ENCODE results near the gene INPP4B. TPM values are rescaled to one million over a fixed set of nuclear protein-coding genes. Genes with fewer than 3 reads are reported as not detected.

Gene INPP4B
- total RNA-seq, 1 experiment from 2014 or later: 53.7 TPM

DNA sequence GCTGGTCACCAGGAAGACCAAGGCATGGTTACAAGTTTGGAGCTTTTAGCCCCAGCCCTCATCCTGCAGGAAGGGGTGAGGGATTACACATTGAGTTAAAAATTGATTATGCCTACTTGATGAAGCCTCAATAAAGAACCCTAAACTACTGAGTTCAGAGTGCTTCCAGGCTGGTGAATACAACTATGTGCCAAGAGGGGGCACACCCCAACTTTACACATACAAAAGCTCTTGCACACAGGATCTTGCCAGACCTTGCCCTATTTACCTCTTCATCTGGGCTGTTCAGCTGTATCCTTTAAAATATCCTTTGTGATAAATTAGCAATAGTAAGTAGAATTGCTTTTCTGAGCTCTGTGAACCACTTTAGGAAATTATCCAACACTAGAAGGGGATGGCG lies 489.3 kb downstream of the INPP4B start:
- no peaks in the 10 kb centered on the region for H3K36me3 ChIP-seq (ENCODE audit: low read depth)
- intact Hi-C loops (cut with micrococcal nuclease; ENCODE audit: unreplicated experiment): loop anchor here (10.0 kb wide), 2 partner anchors 48 to 232 kb away; no protein-coding TSS in a partner anchor
- H3K27me3 ChIP-seq (ENCODE audit: insufficient read depth, low read depth): no peaks in the 10 kb centered on the region
- 0 out of 2 replicates have a peak, but pooled peaks cover 3% of the 10 kb centered on the region for H3F3A ChIP-seq (ENCODE audit: insufficient read depth, low read depth)
- H3K4me3 ChIP-seq: no peak overlapping the region
- H3K9me2 ChIP-seq (ENCODE audit: insufficient read depth): no peaks in the 10 kb centered on the region
- DNase-seq: no peak
- no peaks in the 10 kb centered on the region for H3K9me3 ChIP-seq (ENCODE audit: insufficient read depth, low read depth)
- no peak overlapping the region for H2AFZ ChIP-seq
- H3K4me2 ChIP-seq: no peak overlapping the region
- H3K27ac ChIP-seq: no peak overlapping the region
- CTCF ChIA-PET: no interaction called here
- H3K4me1 ChIP-seq (replicated peaks; ENCODE audit: insufficient read depth): peaks cover 10% of the 10 kb centered on the region
- BruUV-seq (replicated peaks): no TSS peak
- peaks cover 3% of the 10 kb centered on the region; the same call in 1 of the 2 replicates for H3K79me2 ChIP-seq (ENCODE audit: low read depth)
- no peaks in the 10 kb centered on the region for H4K20me1 ChIP-seq (ENCODE audit: insufficient read depth)
- POLR2A ChIA-PET (ENCODE audit: unreplicated experiment): interaction anchor here (0.5 to 0.7 kb wide), 2 partner anchors 49 to 193 kb away, joined by 3 to 7 read pairs; no protein-coding TSS in a partner anchor
- TF ChIP-seq, protein P1, sequence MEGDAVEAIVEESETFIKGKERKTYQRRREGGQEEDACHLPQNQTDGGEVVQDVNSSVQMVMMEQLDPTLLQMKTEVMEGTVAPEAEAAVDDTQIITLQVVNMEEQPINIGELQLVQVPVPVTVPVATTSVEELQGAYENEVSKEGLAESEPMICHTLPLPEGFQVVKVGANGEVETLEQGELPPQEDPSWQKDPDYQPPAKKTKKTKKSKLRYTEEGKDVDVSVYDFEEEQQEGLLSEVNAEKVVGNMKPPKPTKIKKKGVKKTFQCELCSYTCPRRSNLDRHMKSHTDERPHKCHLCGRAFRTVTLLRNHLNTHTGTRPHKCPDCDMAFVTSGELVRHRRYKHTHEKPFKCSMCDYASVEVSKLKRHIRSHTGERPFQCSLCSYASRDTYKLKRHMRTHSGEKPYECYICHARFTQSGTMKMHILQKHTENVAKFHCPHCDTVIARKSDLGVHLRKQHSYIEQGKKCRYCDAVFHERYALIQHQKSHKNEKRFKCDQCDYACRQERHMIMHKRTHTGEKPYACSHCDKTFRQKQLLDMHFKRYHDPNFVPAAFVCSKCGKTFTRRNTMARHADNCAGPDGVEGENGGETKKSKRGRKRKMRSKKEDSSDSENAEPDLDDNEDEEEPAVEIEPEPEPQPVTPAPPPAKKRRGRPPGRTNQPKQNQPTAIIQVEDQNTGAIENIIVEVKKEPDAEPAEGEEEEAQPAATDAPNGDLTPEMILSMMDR (conservative IDR thresholded peaks at IDR 0.05): no peak
- no peak for TF ChIP-seq EZH2 (IDR thresholded peaks at IDR 0.05; ENCODE audit: low read depth)

DNA sequence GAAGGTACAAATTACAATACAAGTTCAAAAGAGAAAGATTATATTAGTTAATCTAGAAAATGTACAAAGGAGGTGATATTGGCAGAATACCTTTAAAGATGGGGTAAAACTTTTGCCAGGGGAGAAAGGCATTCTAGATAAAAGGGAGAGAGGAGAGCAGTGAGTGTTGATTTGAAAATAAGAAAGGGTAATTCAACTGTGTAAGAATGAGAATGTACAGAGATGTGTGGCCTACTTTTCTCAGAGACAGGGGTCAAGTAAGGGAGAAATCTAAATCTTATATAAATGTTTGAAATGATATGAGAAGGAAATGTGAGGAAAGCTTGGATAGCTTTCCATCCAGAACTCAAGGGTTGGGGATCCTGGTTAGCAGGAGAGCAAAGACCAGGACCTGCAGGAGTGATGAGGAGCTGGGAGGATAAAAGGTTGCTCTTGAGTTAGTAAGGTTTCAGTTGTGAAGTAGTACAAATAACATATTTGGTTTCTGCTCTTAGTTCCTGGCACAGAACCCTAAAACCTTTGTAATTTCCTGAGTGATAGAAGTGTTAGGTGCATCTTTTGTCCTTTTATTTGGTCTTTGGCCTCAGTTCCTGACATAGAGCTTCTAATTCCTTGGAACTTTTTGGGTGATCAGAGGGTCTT lies 489.9 kb downstream of the INPP4B start:
- peaks cover 9% of the 10 kb centered on the region; the same call in 1 of the 2 replicates for H3K79me2 ChIP-seq (ENCODE audit: low read depth)
- intact Hi-C loops (cut with micrococcal nuclease; ENCODE audit: unreplicated experiment): loop anchor here (10.0 kb wide), 2 partner anchors 49 to 231 kb away; no protein-coding TSS in a partner anchor
- H3K9me3 ChIP-seq (ENCODE audit: insufficient read depth, low read depth): no peaks in the 10 kb centered on the region
- CTCF ChIA-PET: interaction anchor here (0.5 kb wide), 1 partner anchor 69 kb away, joined by 4 read pairs; no protein-coding TSS in a partner anchor
- H3K9me2 ChIP-seq (ENCODE audit: insufficient read depth): no peaks in the 10 kb centered on the region
- H3K27me3 ChIP-seq (ENCODE audit: insufficient read depth, low read depth): no peaks in the 10 kb centered on the region
- no peak overlapping the region for H2AFZ ChIP-seq
- DNase-seq: no peak
- H3K36me3 ChIP-seq (ENCODE audit: low read depth): no peaks in the 10 kb centered on the region
- H3K27ac ChIP-seq: no peak overlapping the region
- peaks cover 12% of the 10 kb centered on the region for H3K4me1 ChIP-seq (replicated peaks; ENCODE audit: insufficient read depth)
- no peak overlapping the region for H3K4me2 ChIP-seq
- POLR2A ChIA-PET (ENCODE audit: unreplicated experiment): interaction anchor here (0.5 kb wide), 1 partner anchor 50 kb away, joined by 7 read pairs; no protein-coding TSS in a partner anchor
- H3K4me3 ChIP-seq: no peak overlapping the region
- TF ChIP-seq, protein P1 (conservative IDR thresholded peaks at IDR 0.05): no peak
- TF ChIP-seq EZH2 (IDR thresholded peaks at IDR 0.05; ENCODE audit: low read depth): no peak
- 0 out of 2 replicates have a peak, but pooled peaks cover 3% of the 10 kb centered on the region for H3F3A ChIP-seq (ENCODE audit: insufficient read depth, low read depth)
- BruUV-seq (replicated peaks): no TSS peak
- no peaks in the 10 kb centered on the region for H4K20me1 ChIP-seq (ENCODE audit: insufficient read depth)

DNA sequence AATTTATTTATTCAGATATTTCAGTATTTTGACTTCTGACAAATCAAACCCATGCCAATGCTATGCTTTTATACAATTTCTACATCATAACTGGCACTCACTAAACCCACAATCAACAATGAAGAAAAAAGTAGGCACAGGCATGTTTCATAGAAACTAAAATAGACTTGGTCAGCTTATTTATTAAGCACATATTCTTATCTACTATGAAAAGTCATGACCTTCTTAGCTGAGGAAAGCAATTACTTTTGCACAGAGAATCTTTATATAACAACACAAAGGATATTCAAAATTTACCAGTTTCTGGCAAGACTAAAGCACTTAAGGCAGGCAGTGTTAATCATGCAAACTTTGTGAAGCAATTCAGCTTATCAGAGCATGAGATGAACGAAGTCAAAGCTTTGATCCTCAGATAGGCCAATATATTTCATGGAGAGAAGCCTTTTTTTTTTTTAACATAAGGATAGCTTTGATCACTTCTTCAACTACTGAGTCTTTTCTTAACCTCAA lies 490.6 kb downstream of the INPP4B start:
- no peaks in the 10 kb centered on the region for H3K9me2 ChIP-seq (ENCODE audit: insufficient read depth)
- no peaks in the 10 kb centered on the region for H3K27me3 ChIP-seq (ENCODE audit: insufficient read depth, low read depth)
- H3K4me1 ChIP-seq (replicated peaks; ENCODE audit: insufficient read depth): peaks cover 20% of the 10 kb centered on the region
- H3K27ac ChIP-seq: no peak overlapping the region
- no peak for DNase-seq
- no peaks in the 10 kb centered on the region for H3K36me3 ChIP-seq (ENCODE audit: low read depth)
- H3F3A ChIP-seq (ENCODE audit: insufficient read depth, low read depth): 0 out of 2 replicates have a peak, but pooled peaks cover 3% of the 10 kb centered on the region
- no TSS peak for BruUV-seq (replicated peaks)
- ChIA-PET POLR2A (ENCODE audit: unreplicated experiment) (no interaction called here), CTCF (interaction anchor here (0.5 kb wide), 1 partner anchor 70 kb away, joined by 4 read pairs; no protein-coding TSS in a partner anchor)
- H4K20me1 ChIP-seq (ENCODE audit: insufficient read depth): no peaks in the 10 kb centered on the region
- peaks cover 16% of the 10 kb centered on the region; the same call in 1 of the 2 replicates for H3K79me2 ChIP-seq (ENCODE audit: low read depth)
- TF ChIP-seq EZH2 (IDR thresholded peaks at IDR 0.05; ENCODE audit: low read depth): no peak
- TF ChIP-seq, protein P1 (conservative IDR thresholded peaks at IDR 0.05): no peak
- intact Hi-C loops (cut with micrococcal nuclease; ENCODE audit: unreplicated experiment): loop anchor here (10.0 kb wide), 2 partner anchors 49 to 231 kb away; no protein-coding TSS in a partner anchor
- no peak overlapping the region for H3K4me2 ChIP-seq
- no peak overlapping the region for H2AFZ ChIP-seq
- no peaks in the 10 kb centered on the region for H3K9me3 ChIP-seq (ENCODE audit: insufficient read depth, low read depth)
- no peak overlapping the region for H3K4me3 ChIP-seq
